Thyroid gland (tissue), 4 donors: ENCODE measurements around the gene LCN10.

Source experiments
- CTCF ChIP-seq, 6 experiments: fragments of 200-600 bp in 3 of 6; fragments of 450-650 bp in 3 of 6; sonication (generic) in 3 of 6; IDR thresholded peaks; one replicate each; pipeline ENCODE4 v1.5.1; 2016 to 2019; ENCODE audit warnings: antibody characterized with exemption in 6 of 6, mild to moderate bottlenecking in 2 of 6, inconsistent platforms in 1 of 6, moderate library complexity in 1 of 6
- POLR2A ChIP-seq, 2 donors: fragments of 450-650 bp; IDR thresholded peaks; one replicate each; pipeline ENCODE4 v1.6.1; 2017; ENCODE audit warnings: antibody characterized with exemption in 2 of 2, mild to moderate bottlenecking in 2 of 2, moderate library complexity in 1 of 2

DNA sequence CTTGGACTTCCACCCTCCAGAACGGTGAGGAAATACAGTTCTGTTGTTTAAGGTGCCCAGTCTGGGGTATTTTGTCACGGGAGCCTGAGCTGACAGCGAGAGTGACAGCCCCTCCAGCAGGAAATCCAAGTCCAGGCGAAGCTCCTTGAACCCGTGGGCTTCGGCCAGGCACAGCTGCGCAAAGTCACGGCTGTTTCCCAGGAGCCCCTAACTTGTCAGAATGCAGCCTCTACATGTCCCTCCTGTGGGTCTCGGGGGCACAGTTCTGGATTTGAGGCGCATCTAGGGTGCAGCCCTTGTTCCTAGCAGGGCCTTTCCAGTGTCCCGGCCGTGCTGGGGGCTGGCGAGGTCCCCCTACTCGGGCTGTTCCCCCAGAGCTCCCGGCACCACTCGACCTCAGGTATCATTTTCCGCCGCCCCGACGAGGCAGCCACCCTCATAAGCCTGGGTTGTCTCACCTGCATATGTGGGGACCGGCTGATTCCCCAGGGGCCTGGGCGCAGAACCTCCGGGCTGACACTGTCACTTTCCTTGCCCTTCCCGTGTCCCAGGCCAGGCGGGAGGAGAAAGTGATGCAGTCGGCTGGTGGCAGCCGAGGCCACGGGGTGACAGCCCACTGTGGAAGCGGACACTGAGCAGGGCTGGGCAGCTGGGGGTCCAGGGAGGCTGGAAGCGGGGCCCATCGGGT lies 10.8 kb upstream of the LCN10 start:
- no peak for TF ChIP-seq CTCF (IDR thresholded peaks at IDR 0.05)
- TF ChIP-seq POLR2A (IDR thresholded peaks at IDR 0.05) = no peak
